Naive thymus-derived CD4-positive, alpha-beta T cell (primary cell): Measurements from ENCODE around the gene TET3. TPM values are rescaled to one million over a fixed set of nuclear protein-coding genes. Genes with fewer than 3 reads are reported as not detected.

Experiments used
- ATAC-seq: fragments of 150-1000 bp; cut with Tn5 transposase; 2 replicates; pipeline ENCODE4 v1.10.0; 2021; ENCODE audit warnings: mild to moderate bottlenecking, moderate library complexity
- CTCF ChIA-PET: fragments of 350-600 bp; sonication (Branson Sonifier 250); formaldehyde crosslinking; loops from one replicate; lab custom pipeline; 2021; ENCODE audit warnings: antibody characterized with exemption; lab: Charles Lee
- POLR2A ChIA-PET: fragments of 350-600 bp; sonication (Branson Sonifier 250); formaldehyde crosslinking; loops from one replicate; lab custom pipeline; 2021; ENCODE audit warnings: antibody characterized with exemption, inconsistent platforms; lab: Charles Lee
- DNase-seq, 9 donors: peaks; one replicate each; pipeline versions ENCODE4 v3.0.0 to v3.0.0-alpha.2; 2020 to 2022; ENCODE audit warnings: mixed read lengths in 1 of 9
- H3K27ac ChIP-seq: one replicate; pipeline ENCODE4 v1.7.0; 2013; ENCODE audit warnings: mild to moderate bottlenecking, low read depth, low read length, moderate library complexity
- H3K27me3 ChIP-seq, 2 donors: one replicate each; pipeline ENCODE4 v1.7.0; 2013; ENCODE audit warnings: low read length in 2 of 2, mild to moderate bottlenecking in 2 of 2, moderate library complexity in 2 of 2; ENCODE audit not compliant: control insufficient read depth in 2 of 2, insufficient read depth in 2 of 2
- H3K36me3 ChIP-seq, 3 experiments: 1 replicate in 2 of 3; 2 replicates in 1 of 3; pipeline ENCODE4 v1.7.0; 2013; ENCODE audit warnings: low read length in 3 of 3, mild to moderate bottlenecking in 3 of 3, moderate library complexity in 1 of 3; ENCODE audit not compliant: insufficient read depth in 3 of 3, control insufficient read depth in 2 of 3
- H3K4me1 ChIP-seq, 2 donors: one replicate each; pipeline ENCODE4 v1.7.0; 2013; ENCODE audit warnings: low read length in 2 of 2, mild to moderate bottlenecking in 2 of 2, moderate library complexity in 1 of 2; ENCODE audit not compliant: control insufficient read depth in 2 of 2, insufficient read depth in 2 of 2
- H3K4me3 ChIP-seq: 2 replicates; pipeline ENCODE4 v1.7.0; 2013; ENCODE audit warnings: mild to moderate bottlenecking, low read length
- H3K9me3 ChIP-seq, 3 experiments: 1 replicate in 2 of 3; 2 replicates in 1 of 3; pipeline ENCODE4 v1.7.0; 2013; ENCODE audit warnings: low read length in 3 of 3; ENCODE audit not compliant: control insufficient read depth in 2 of 3
- H3K27ac Mint-ChIP-seq, 9 donors: one replicate each; pipeline ENCODE4 v1.8.0; 2020 to 2022; ENCODE audit warnings: mixed read lengths in 9 of 9, mild to moderate bottlenecking in 8 of 9, moderate library complexity in 5 of 9, inconsistent platforms in 2 of 9
- H3K27me3 Mint-ChIP-seq, 5 donors: one replicate each; pipeline ENCODE4 v1.8.0; 2021 to 2022; ENCODE audit warnings: mixed read lengths in 5 of 5, mild to moderate bottlenecking in 1 of 5
- H3K36me3 Mint-ChIP-seq, 5 donors: one replicate each; pipeline ENCODE4 v1.8.0; 2020 to 2022; ENCODE audit warnings: mixed read lengths in 5 of 5, mild to moderate bottlenecking in 3 of 5, inconsistent platforms in 1 of 5
- H3K4me1 Mint-ChIP-seq, 7 donors: one replicate each; pipeline ENCODE4 v1.8.0; 2020 to 2022; ENCODE audit warnings: mixed read lengths in 7 of 7, mild to moderate bottlenecking in 3 of 7, inconsistent platforms in 1 of 7
- H3K4me3 Mint-ChIP-seq, 10 donors: one replicate each; pipeline ENCODE4 v1.8.0; 2020 to 2022; ENCODE audit warnings: mild to moderate bottlenecking in 10 of 10, mixed read lengths in 10 of 10, moderate library complexity in 6 of 10, inconsistent platforms in 2 of 10
- H3K9me3 Mint-ChIP-seq, 11 donors: one replicate each; pipeline ENCODE4 v1.8.0; 2020 to 2022; ENCODE audit warnings: mixed read lengths in 11 of 11, mild to moderate bottlenecking in 4 of 11, inconsistent platforms in 1 of 11, moderate library complexity in 1 of 11
- intact Hi-C, 2 donors: fragments of 100-400 bp; cut with micrococcal nuclease; formaldehyde crosslinking; loops; one replicate each; pipeline ENCODE4 v1.15.1; 2023
- polyA plus RNA-seq, 2 donors: library from polyadenylated mRNA; unstranded; fragments of 300-500 nt; fragmentation: Illumina TruSeq; gene quantifications; one replicate each; pipeline ENCODE4 v1.2.3, GENCODE V29; 2021
- total RNA-seq, 6 experiments: library from RNA in 5 of 6; stranded (reverse) in 5 of 6; gene quantifications; 1 replicate in 5 of 6; 2 replicates in 1 of 6; pipeline ENCODE4 v1.2.3 and lab custom pipeline; 2021 to 2026

Gene TET3
- total and polyA plus RNA-seq, 7 experiments from 2014 or later = 0.77 to 38.6 (median 24.9) TPM

GRCh38 chr2:74005786-74006185 lies 21.1 kb downstream of the TET3 start:
- Histone ChIP-seq H3K27me3 (no peaks in the 10 kb centered on the region), H3K4me3 (no peak overlapping the region), H3K36me3 (peaks cover 0 to 26% (median 0%) of the 10 kb centered on the region in 3 experiments), H3K27ac (no peak overlapping the region), H3K4me1 (peaks cover 9 to 12% of the 10 kb centered on the region in 2 donors), H3K9me3 (no peaks in the 10 kb centered on the region)
- H3K9me3 Mint-ChIP-seq = no peaks in the 10 kb centered on the region
- POLR2A ChIA-PET = interaction anchor here (0.7 to 1.2 kb wide), 3 partner anchors 8 to 23 kb away, joined by 3 to 4 read pairs (median 4); no protein-coding TSS in a partner anchor
- H3K27ac Mint-ChIP-seq = peak overlapping the region in 1 of 9 donors; percentile 60
- no peak overlapping the region for H3K4me3 Mint-ChIP-seq
- CTCF ChIA-PET = interaction anchor here (0.5 to 1.9 kb wide), 3 partner anchors 16 to 80 kb away, joined by 4 to 5 read pairs (median 5); no protein-coding TSS in a partner anchor
- no peak for ATAC-seq
- no peaks in the 10 kb centered on the region for H3K27me3 Mint-ChIP-seq
- peaks cover 0 to 36% (median 4%) of the 10 kb centered on the region in 5 donors for H3K36me3 Mint-ChIP-seq
- DNase-seq = no peak
- intact Hi-C loops = no loop called here
- peaks cover 35 to 80% (median 57%) of the 10 kb centered on the region in 7 donors for H3K4me1 Mint-ChIP-seq

- no peak for ATAC-seq
- no peaks in the 10 kb centered on the region for H3K9me3 ChIP-seq
- H3K27me3 ChIP-seq = no peaks in the 10 kb centered on the region
- H3K27ac ChIP-seq = no peak overlapping the region
- H3K27me3 Mint-ChIP-seq = no peaks in the 10 kb centered on the region
- peaks cover 6 to 9% of the 10 kb centered on the region in 2 donors for H3K4me1 ChIP-seq
- peaks cover 29 to 74% (median 52%) of the 10 kb centered on the region in 7 donors for H3K4me1 Mint-ChIP-seq
- H3K4me3 Mint-ChIP-seq = no peak overlapping the region
- peaks cover 0 to 26% (median 0%) of the 10 kb centered on the region in 3 experiments for H3K36me3 ChIP-seq
- ChIA-PET CTCF (interaction anchor here (1.1 to 1.9 kb wide), 2 partner anchors 19 to 80 kb away, joined by 4 to 5 read pairs; no protein-coding TSS in a partner anchor), POLR2A (interaction anchor here (0.7 kb wide), 1 partner anchor 21 kb away, joined by 3 read pairs; no protein-coding TSS in a partner anchor)
- intact Hi-C loops = no loop called here
- H3K9me3 Mint-ChIP-seq = no peaks in the 10 kb centered on the region
- no peak overlapping the region for H3K4me3 ChIP-seq
- peaks cover 0 to 36% (median 4%) of the 10 kb centered on the region in 5 donors for H3K36me3 Mint-ChIP-seq
- peak overlapping the region in 5 of 9 donors; percentile 17 to 77 (median 60) for H3K27ac Mint-ChIP-seq
- DNase-seq = no peak
Measured at GRCh38 chr2:74006459-74006858, 21.7 kb downstream of the TET3 start.

DNA sequence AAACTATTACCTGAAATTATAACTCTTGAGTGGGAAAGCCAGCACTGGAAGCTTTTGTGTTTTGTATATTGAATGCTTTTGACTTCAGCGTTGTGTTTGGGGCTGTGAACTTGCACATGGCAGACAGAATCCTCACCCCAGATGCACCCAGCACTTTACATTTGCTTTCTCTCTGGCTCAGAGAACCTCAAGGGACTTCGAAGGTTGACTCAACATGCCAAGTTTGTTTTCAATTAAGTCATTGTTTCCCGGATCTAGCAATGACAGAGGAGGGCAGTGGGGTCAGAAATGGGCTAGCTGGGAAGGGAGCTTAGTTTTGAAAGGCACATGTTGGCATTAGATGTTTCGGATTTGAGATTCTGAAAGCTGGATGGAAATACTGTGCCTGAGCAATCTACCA lies 22.4 kb downstream of the TET3 start:
- H3K4me3 ChIP-seq = no peak overlapping the region
- H3K36me3 Mint-ChIP-seq = peaks cover 0 to 36% (median 4%) of the 10 kb centered on the region in 5 donors
- no peaks in the 10 kb centered on the region for H3K9me3 Mint-ChIP-seq
- no peak overlapping the region for H3K27ac ChIP-seq
- ChIA-PET POLR2A (interaction anchor here (0.6 kb wide), 1 partner anchor 193 kb away, joined by 3 read pairs; no protein-coding TSS in a partner anchor), CTCF (interaction anchor here (1.9 kb wide), 1 partner anchor 19 kb away, joined by 5 read pairs; no protein-coding TSS in a partner anchor)
- H3K36me3 ChIP-seq = peaks cover 0 to 26% (median 0%) of the 10 kb centered on the region in 3 experiments
- no peaks in the 10 kb centered on the region for H3K27me3 Mint-ChIP-seq
- H3K27me3 ChIP-seq = no peaks in the 10 kb centered on the region
- peak overlapping the region in 4 of 9 donors; percentile 17 to 77 (median 54) for H3K27ac Mint-ChIP-seq
- H3K4me1 Mint-ChIP-seq = peaks cover 22 to 73% (median 50%) of the 10 kb centered on the region in 7 donors
- ATAC-seq (no peak), DNase-seq (no peak)
- intact Hi-C loops = no loop called here
- H3K4me1 ChIP-seq = peaks cover 0 to 5% of the 10 kb centered on the region in 2 donors
- no peak overlapping the region for H3K4me3 Mint-ChIP-seq
- H3K9me3 ChIP-seq = no peaks in the 10 kb centered on the region

DNA sequence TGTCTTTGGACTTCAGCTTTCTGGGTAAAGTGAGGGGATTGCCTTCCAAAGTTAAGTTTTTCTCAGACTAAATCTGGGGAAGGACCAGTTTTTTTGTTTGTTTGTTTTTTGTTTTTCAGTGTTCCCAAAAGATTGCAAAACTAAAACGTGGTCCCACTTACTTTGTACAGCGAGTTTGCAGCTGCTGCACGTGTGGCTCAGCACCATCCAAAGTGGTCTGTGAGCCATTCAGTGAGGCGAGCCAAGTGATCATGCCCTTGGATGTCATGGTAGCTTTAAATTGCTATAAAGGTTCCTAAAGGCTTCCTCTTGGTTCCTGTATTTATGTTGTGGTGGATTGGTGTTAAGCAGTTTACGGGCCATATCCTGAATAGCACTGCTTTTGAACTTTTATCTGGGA lies 23.0 kb downstream of the TET3 start:
- no peak for ATAC-seq
- H3K9me3 Mint-ChIP-seq = no peaks in the 10 kb centered on the region
- no peak overlapping the region for H3K4me3 ChIP-seq
- H3K36me3 Mint-ChIP-seq = peaks cover 0 to 38% (median 4%) of the 10 kb centered on the region in 5 donors
- no peak for DNase-seq
- peak overlapping the region in 2 of 9 donors; percentile 23 to 65 for H3K27ac Mint-ChIP-seq
- ChIA-PET CTCF (interaction anchor here (1.9 kb wide), 1 partner anchor 20 kb away, joined by 5 read pairs; no protein-coding TSS in a partner anchor), POLR2A (no interaction called here)
- H3K27ac ChIP-seq = no peak overlapping the region
- no peaks in the 10 kb centered on the region for H3K27me3 ChIP-seq
- H3K4me3 Mint-ChIP-seq = no peak overlapping the region
- H3K4me1 Mint-ChIP-seq = peaks cover 25 to 77% (median 54%) of the 10 kb centered on the region in 7 donors
- intact Hi-C loops = no loop called here
- H3K9me3 ChIP-seq = no peaks in the 10 kb centered on the region
- no peaks in the 10 kb centered on the region for H3K27me3 Mint-ChIP-seq
- H3K36me3 ChIP-seq = peaks cover 0 to 26% (median 0%) of the 10 kb centered on the region in 3 experiments
- H3K4me1 ChIP-seq = peaks cover 0 to 5% of the 10 kb centered on the region in 2 donors

DNA sequence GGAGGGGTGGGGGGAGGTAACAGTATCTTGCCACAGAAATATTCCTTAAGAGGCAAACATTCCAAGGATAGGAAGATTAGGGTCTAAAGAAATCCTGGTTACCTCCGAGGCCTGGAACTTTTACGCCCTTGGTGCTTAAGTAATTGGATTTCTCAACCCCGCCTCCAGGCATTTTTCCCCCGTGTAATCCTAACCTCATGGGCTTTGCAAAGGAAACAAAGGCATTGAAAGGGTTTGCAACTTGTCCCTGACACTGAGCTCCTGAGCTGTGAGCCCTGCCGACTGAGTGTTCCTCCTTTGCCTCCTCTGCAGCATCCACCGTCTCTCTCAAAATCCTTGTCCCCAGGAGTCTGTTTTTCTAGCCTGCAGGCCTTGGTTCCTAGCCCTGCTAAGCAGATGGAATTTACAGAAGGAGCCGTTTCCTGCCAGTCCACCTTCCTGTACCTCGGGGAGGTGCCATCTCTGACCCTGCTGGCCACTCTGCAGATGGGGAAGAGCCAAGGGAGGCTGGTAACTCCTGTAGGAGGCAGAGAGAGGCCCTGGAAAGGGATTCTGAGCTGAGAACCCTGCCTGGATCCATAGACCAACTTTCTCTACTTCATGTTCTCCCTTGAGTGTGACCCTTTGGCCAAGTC lies 24.2 kb downstream of the TET3 start:
- intact Hi-C loops = no loop called here
- ChIA-PET POLR2A (no interaction called here), CTCF (interaction anchor here (0.7 kb wide), 1 partner anchor 27 kb away, joined by 3 read pairs; no protein-coding TSS in a partner anchor)
- Histone ChIP-seq H3K27ac (no peak overlapping the region), H3K9me3 (no peaks in the 10 kb centered on the region), H3K36me3 (peaks cover 0 to 26% (median 0%) of the 10 kb centered on the region in 3 experiments), H3K4me1 (no peaks in the 10 kb centered on the region), H3K27me3 (no peaks in the 10 kb centered on the region), H3K4me3 (no peak overlapping the region)
- Mint-ChIP-seq H3K9me3 (no peaks in the 10 kb centered on the region), H3K27ac (peak overlapping the region in 3 of 9 donors; percentile 25 to 57 (median 53)), H3K36me3 (peaks cover 0 to 39% (median 3%) of the 10 kb centered on the region in 5 donors), H3K4me1 (peaks cover 19 to 68% (median 54%) of the 10 kb centered on the region in 7 donors), H3K27me3 (no peaks in the 10 kb centered on the region), H3K4me3 (no peak overlapping the region)
- ATAC-seq (no peak), DNase-seq (no peak)

GRCh38 chr2:74009577-74009976 lies 24.9 kb downstream of the TET3 start:
- ATAC-seq = no peak
- no peak for DNase-seq
- peak overlapping the region in 6 of 9 donors; percentile 15 to 82 (median 66) for H3K27ac Mint-ChIP-seq
- H3K4me1 Mint-ChIP-seq = peaks cover 16 to 65% (median 55%) of the 10 kb centered on the region in 7 donors
- Histone ChIP-seq H3K27ac (no peak overlapping the region), H3K9me3 (no peaks in the 10 kb centered on the region), H3K4me1 (no peaks in the 10 kb centered on the region), H3K36me3 (peaks cover 0 to 26% (median 0%) of the 10 kb centered on the region in 3 experiments), H3K4me3 (no peak overlapping the region), H3K27me3 (no peaks in the 10 kb centered on the region)
- no peaks in the 10 kb centered on the region for H3K27me3 Mint-ChIP-seq
- intact Hi-C loops = no loop called here
- POLR2A ChIA-PET = no interaction called here
- CTCF ChIA-PET = interaction anchor here (0.9 kb wide), 1 partner anchor 10 kb away, joined by 3 read pairs; no protein-coding TSS in a partner anchor
- no peaks in the 10 kb centered on the region for H3K9me3 Mint-ChIP-seq
- peaks cover 0 to 39% (median 3%) of the 10 kb centered on the region in 5 donors for H3K36me3 Mint-ChIP-seq
- H3K4me3 Mint-ChIP-seq = no peak overlapping the region
